Common myeloid progenitor, CD34-positive (primary cell): ENCODE results near the gene HMGB3.

Experiments used
- CTCF ChIA-PET: fragments of 350-600 bp; sonication (Branson Sonifier 250); formaldehyde crosslinking; loops from one replicate; lab custom pipeline; 2021; ENCODE audit warnings: antibody characterized with exemption; lab: Charles Lee
- POLR2A ChIA-PET: fragments of 350-600 bp; sonication (Branson Sonifier 250); formaldehyde crosslinking; loops from one replicate; lab custom pipeline; 2021; ENCODE audit warnings: antibody characterized with exemption; lab: Charles Lee
- DNase-seq, 3 donors: peaks; one replicate each; pipeline versions ENCODE4 v3.0.0 to v3.0.0-alpha.2; 2013
- H3K27ac ChIP-seq, 2 experiments: 1 replicate in 1 of 2; 2 replicates in 1 of 2; pipeline ENCODE4 v1.7.0; 2013; ENCODE audit warnings: inconsistent platforms in 2 of 2, low read length in 2 of 2, mild to moderate bottlenecking in 2 of 2, low read depth in 1 of 2, moderate library complexity in 1 of 2; ENCODE audit not compliant: severe bottlenecking in 2 of 2, insufficient read depth in 1 of 2, poor library complexity in 1 of 2
- H3K27me3 ChIP-seq, 5 experiments: replicated peaks in 2 of 5; 1 replicate in 3 of 5; 2 replicates in 2 of 5; pipeline versions ENCODE4 v1.6.1 to v1.7.0; 2013; ENCODE audit warnings: low read length in 4 of 5, mild to moderate bottlenecking in 2 of 5, moderate library complexity in 2 of 5, inconsistent platforms in 1 of 5; ENCODE audit not compliant: insufficient read depth in 5 of 5, control insufficient read depth in 4 of 5
- H3K36me3 ChIP-seq, 4 experiments: 1 replicate in 2 of 4; 2 replicates in 2 of 4; pipeline versions ENCODE4 v1.6.1 to v1.7.0; 2013; ENCODE audit warnings: low read length in 3 of 4, control low read depth in 1 of 4, mild to moderate bottlenecking in 1 of 4; ENCODE audit not compliant: control insufficient read depth in 4 of 4, insufficient read depth in 4 of 4
- H3K4me1 ChIP-seq, 4 experiments: 1 replicate in 3 of 4; 2 replicates in 1 of 4; pipeline versions ENCODE4 v1.6.1 to v1.7.1; 2013; ENCODE audit warnings: low read length in 3 of 4, mild to moderate bottlenecking in 3 of 4, control low read depth in 1 of 4, inconsistent platforms in 1 of 4, moderate library complexity in 1 of 4; ENCODE audit not compliant: control insufficient read depth in 4 of 4, insufficient read depth in 4 of 4; ENCODE audit errors: control extremely low read depth in 1 of 4
- H3K4me3 ChIP-seq, 7 experiments: 1 replicate in 4 of 7; 2 replicates in 3 of 7; pipeline versions ENCODE4 v1.5.1 to v1.7.0; 2013; ENCODE audit warnings: mild to moderate bottlenecking in 7 of 7, low read length in 6 of 7, moderate library complexity in 6 of 7, inconsistent platforms in 2 of 7, low read depth in 2 of 7, control low read depth in 1 of 7; ENCODE audit not compliant: insufficient read depth in 4 of 7, control insufficient read depth in 1 of 7; ENCODE audit errors: extremely low read depth in 1 of 7
- H3K9me3 ChIP-seq, 5 experiments: 1 replicate in 4 of 5; 2 replicates in 1 of 5; pipeline versions ENCODE4 v1.6.1 to v1.7.1; 2013; ENCODE audit warnings: low read length in 4 of 5, mild to moderate bottlenecking in 2 of 5, inconsistent platforms in 1 of 5, low read depth in 1 of 5, moderate library complexity in 1 of 5; ENCODE audit not compliant: control insufficient read depth in 4 of 5, insufficient read depth in 2 of 5; ENCODE audit errors: control extremely low read depth in 1 of 5
- WGBS: methylation state at CpG from one replicate; pipeline ENCODE4 v1.1.5; 2013; ENCODE audit not compliant: insufficient coverage; 5-methylcytosine and 5-hydroxymethylcytosine counted together

Gene HMGB3

GRCh38 chrX:150942942-150943594, 40.1 kb upstream of the HMGB3 start:
- Histone ChIP-seq H3K27ac (no peak overlapping the region), H3K36me3 (no peaks in the 10 kb centered on the region), H3K4me3 (no peak overlapping the region), H3K9me3 (no peaks in the 10 kb centered on the region), H3K4me1 (no peaks in the 10 kb centered on the region), H3K27me3 (no peaks in the 10 kb centered on the region)
- ChIA-PET POLR2A (no interaction called here), CTCF (no interaction called here)
- DNase-seq, result no peak
- 89% methylated on average over 7 of the region's 9 CpGs for WGBS

DNA sequence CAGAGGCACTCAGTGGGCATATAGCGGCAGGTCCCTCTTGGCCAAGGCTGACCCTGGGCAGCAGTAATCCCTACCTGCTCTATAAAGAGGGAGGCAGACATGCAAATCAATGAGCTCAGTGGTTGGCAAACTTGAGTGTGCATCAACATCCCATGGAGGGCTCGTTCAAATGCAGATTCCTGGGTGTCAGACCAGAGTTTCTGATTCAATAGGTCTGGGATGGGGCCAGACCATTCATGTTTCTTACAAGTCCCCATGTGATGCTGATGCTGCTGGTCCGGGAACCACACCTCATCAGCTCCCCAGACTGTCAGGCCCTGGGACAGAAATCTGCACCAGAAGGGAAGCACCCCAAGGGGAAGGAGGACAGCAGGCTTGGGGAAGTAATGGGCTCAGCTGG, 38.9 kb upstream of the HMGB3 start:
- WGBS, result 72% methylated on average over 3 of the region's 3 CpGs
- ChIA-PET CTCF (no interaction called here), POLR2A (no interaction called here)

GRCh38 chrX:150954951-150955350, 28.2 kb upstream of the HMGB3 start:
- H3K27me3 ChIP-seq, result peaks cover 0 to 2% (median 0%) of the 10 kb centered on the region in 5 experiments
- peaks cover 0 to 5% (median 0%) of the 10 kb centered on the region in 5 experiments for H3K9me3 ChIP-seq
- no peaks in the 10 kb centered on the region for H3K4me1 ChIP-seq
- H3K4me3 ChIP-seq, result no peak overlapping the region
- 82% methylated on average over 2 of the region's 3 CpGs for WGBS
- DNase-seq, result no peak
- POLR2A ChIA-PET, result no interaction called here
- no peak overlapping the region for H3K27ac ChIP-seq
- no peaks in the 10 kb centered on the region for H3K36me3 ChIP-seq
- CTCF ChIA-PET, result no interaction called here

More for the DNA sequence above, 38.9 kb upstream of the HMGB3 start:
- H3K9me3 ChIP-seq, result no peaks in the 10 kb centered on the region
- no peak overlapping the region for H3K27ac ChIP-seq
- no peak overlapping the region for H3K4me3 ChIP-seq
- no peak for DNase-seq
- no peaks in the 10 kb centered on the region for H3K4me1 ChIP-seq
- H3K36me3 ChIP-seq, result no peaks in the 10 kb centered on the region
- no peaks in the 10 kb centered on the region for H3K27me3 ChIP-seq

DNA sequence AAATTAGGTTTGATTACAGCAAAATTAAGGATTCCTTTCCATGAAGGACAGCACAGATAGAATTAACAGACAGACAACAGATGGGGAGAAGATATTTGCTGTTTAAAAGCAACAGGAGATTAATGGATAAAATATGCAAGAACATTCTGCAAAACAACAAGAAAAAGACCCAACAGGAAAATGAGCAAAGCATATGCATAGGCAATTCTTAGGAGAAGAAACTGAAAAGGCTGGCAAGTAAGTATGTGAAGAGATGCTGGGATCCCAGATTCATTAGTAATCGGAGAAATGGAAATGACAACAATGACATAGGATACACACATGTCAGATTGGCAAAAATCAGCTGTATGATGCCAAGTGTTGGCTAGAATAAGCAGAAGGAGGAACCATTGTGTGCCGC, 27.5 kb upstream of the HMGB3 start:
- Histone ChIP-seq H3K4me1 (no peaks in the 10 kb centered on the region), H3K9me3 (peaks cover 0 to 5% (median 0%) of the 10 kb centered on the region in 5 experiments), H3K4me3 (no peak overlapping the region), H3K27ac (no peak overlapping the region), H3K27me3 (peaks cover 0 to 2% (median 0%) of the 10 kb centered on the region in 5 experiments), H3K36me3 (no peaks in the 10 kb centered on the region)
- DNase-seq, result no peak
- POLR2A ChIA-PET, result no interaction called here
- CTCF ChIA-PET, result no interaction called here
- 95% methylated on average over 2 of the region's 2 CpGs for WGBS

- Histone ChIP-seq H3K36me3 (no peaks in the 10 kb centered on the region), H3K4me1 (no peaks in the 10 kb centered on the region), H3K4me3 (no peak overlapping the region), H3K27ac (no peak overlapping the region), H3K9me3 (peaks cover 0 to 5% (median 0%) of the 10 kb centered on the region in 5 experiments), H3K27me3 (peaks cover 0 to 2% (median 0%) of the 10 kb centered on the region in 5 experiments)
- no peak for DNase-seq
- POLR2A ChIA-PET, result interaction anchor here (0.8 kb wide), 1 partner anchor 95 kb away, joined by 5 read pairs; no protein-coding TSS in a partner anchor
- CTCF ChIA-PET, result no interaction called here
- WGBS, result 71% methylated on average over 1 of the region's 1 CpG
Measured at GRCh38 chrX:150958177-150958576, 25.0 kb upstream of the HMGB3 start.

- DNase-seq, result no peak
- H3K36me3 ChIP-seq, result no peaks in the 10 kb centered on the region
- no peak overlapping the region for H3K27ac ChIP-seq
- H3K27me3 ChIP-seq, result peaks cover 0 to 2% (median 0%) of the 10 kb centered on the region in 5 experiments
- peaks cover 0 to 5% (median 0%) of the 10 kb centered on the region in 5 experiments for H3K9me3 ChIP-seq
- no peaks in the 10 kb centered on the region for H3K4me1 ChIP-seq
- ChIA-PET POLR2A (no interaction called here), CTCF (no interaction called here)
- no peak overlapping the region for H3K4me3 ChIP-seq
- 93% methylated on average over 2 of the region's 2 CpGs for WGBS
Measured at GRCh38 chrX:150959557-150959956, 23.6 kb upstream of the HMGB3 start.

- POLR2A ChIA-PET, result no interaction called here
- H3K4me1 ChIP-seq, result no peaks in the 10 kb centered on the region
- no peaks in the 10 kb centered on the region for H3K9me3 ChIP-seq
- CTCF ChIA-PET, result no interaction called here
- H3K27ac ChIP-seq, result no peak overlapping the region
- whole genome bisulfite sequencing, result 80% methylated on average over 1 of the region's 7 CpGs
- H3K4me3 ChIP-seq, result no peak overlapping the region
- H3K27me3 ChIP-seq, result peaks cover 0 to 2% (median 0%) of the 10 kb centered on the region in 5 experiments
- H3K36me3 ChIP-seq, result no peaks in the 10 kb centered on the region
- DNase-seq, result no peak
Measured at GRCh38 chrX:150961631-150962030, 21.5 kb upstream of the HMGB3 start.
